NT2/D1 (cell line): ENCODE measurements around the gene LPA.
"Not testable (repeated sequence)": the region's sequence is repeated elsewhere in the genome, so short reads cannot be mapped to it uniquely, and the experiment has no call there.

Experiments
- DNase-seq: peaks from one replicate; pipeline ENCODE4 v3.0.0-alpha.2; 2011; ENCODE audit warnings: low read depth, low spot score
- H3K27me3 ChIP-seq: 2 replicates; pipeline ENCODE4 v1.6.0; 2011; ENCODE audit warnings: mild to moderate bottlenecking; ENCODE audit not compliant: insufficient read length, insufficient read depth
- H3K36me3 ChIP-seq: 2 replicates; pipeline ENCODE4 v1.6.1; 2011; ENCODE audit warnings: mild to moderate bottlenecking, low read length, mixed read lengths; ENCODE audit not compliant: insufficient read depth, insufficient read length
- H3K4me1 ChIP-seq: 2 replicates; pipeline ENCODE4 v1.5.1; 2011; ENCODE audit not compliant: insufficient read depth, insufficient read length
- H3K4me3 ChIP-seq: 2 replicates; pipeline ENCODE4 v1.5.1; 2011; ENCODE audit warnings: low read depth; ENCODE audit not compliant: insufficient read length
- H3K9ac ChIP-seq: 2 replicates; pipeline ENCODE4 v1.6.0; 2011; ENCODE audit warnings: low read depth; ENCODE audit not compliant: insufficient read length
- H3K9me3 ChIP-seq: 2 replicates; pipeline ENCODE4 v1.5.1; 2011; ENCODE audit warnings: mild to moderate bottlenecking, low read length; ENCODE audit not compliant: insufficient read depth
- SUZ12 ChIP-seq: IDR thresholded peaks from 2 replicates; pipeline ENCODE4 v1.6.1; 2011; ENCODE audit not compliant: insufficient read length, insufficient read depth; ENCODE audit errors: extremely low read depth
- YY1 ChIP-seq: IDR thresholded peaks from 2 replicates; pipeline ENCODE4 v1.6.1; 2011; ENCODE audit not compliant: insufficient read length, insufficient read depth
- ZNF274 ChIP-seq: IDR thresholded peaks from 2 replicates; pipeline ENCODE4 v1.6.1; 2011; ENCODE audit warnings: mild to moderate bottlenecking, low read depth, low read length

Gene LPA

DNA sequence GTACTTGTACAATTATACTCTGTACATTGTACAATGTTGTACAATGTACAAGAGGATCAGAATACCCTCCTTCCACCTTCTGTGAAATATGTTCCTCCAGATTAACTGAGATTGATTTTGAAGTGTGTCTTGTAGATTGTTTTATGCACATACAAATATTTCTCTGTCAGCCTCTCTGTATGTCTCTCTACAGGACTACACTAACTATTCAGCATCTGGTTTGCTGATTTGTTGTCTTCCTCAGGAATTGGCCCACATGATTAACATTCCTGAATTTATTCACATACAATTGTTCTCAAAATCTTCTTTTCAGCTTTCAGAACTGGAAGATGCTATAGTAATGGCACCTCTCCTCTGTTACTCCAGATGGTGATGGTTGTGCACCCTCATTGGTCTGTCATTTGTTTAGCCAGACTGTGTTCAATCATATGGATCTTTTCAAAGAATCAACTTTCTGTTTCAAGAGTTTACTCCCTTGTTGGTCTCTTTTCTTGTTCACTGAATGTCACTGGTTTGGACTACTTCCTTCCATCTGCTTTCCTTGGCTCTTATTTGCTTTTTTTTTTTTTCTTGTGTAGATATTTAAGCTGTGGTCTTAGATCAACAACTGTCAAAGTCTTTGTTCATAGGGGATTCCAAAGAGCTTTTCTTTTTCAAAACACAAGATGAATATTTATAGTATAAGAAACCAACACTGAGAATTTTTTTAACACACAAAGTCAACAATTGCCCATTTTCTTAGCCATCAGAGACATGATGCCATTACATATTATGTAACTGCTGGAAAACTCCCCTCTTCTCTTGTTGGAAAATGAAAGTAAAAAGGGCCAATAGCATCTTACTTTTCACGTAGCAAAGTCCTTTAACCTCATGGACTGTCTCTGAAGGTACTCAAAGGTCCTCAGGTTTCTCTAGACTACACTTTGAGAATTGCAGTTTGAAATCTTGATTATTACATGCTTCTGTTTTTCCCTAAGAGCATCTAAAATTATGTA lies 67.9 kb downstream of the LPA start:
- no peak for TF ChIP-seq SUZ12
- TF ChIP-seq ZNF274 = no peak
- no peak for TF ChIP-seq YY1
- H3K4me3 ChIP-seq = no peak overlapping the region
- H3K4me1 ChIP-seq = no peaks in the 10 kb centered on the region
- no peak for DNase-seq
- no peaks in the 10 kb centered on the region for H3K27me3 ChIP-seq
- no peaks in the 10 kb centered on the region for H3K36me3 ChIP-seq
- H3K9ac ChIP-seq = no peak overlapping the region
- H3K9me3 ChIP-seq = no peaks in the 10 kb centered on the region

GRCh38 chr6:160595297-160595696 lies 68.8 kb downstream of the LPA start:
- H3K9me3 ChIP-seq = not testable (repeated sequence)

DNA sequence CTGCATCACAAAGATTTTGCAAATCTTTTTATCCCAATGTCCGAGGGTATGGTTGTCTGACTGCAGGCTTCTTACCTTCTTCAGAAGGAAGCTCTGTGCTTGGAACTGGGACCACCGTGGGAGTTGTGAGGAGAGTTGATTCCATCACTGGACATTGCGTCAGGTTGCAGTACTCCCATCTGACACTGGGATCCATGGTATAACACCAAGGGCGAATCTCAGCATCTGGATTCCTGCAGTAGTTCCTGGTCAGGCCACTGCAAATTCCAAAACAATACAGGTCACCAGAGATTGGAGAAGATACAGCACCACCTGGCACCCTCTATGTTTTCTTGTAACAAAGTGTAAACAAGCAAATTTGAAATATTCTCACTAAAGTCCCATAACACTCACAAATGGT lies 77.7 kb downstream of the LPA start:
- H3K9ac ChIP-seq = no peak overlapping the region

More at GRCh38 chr6:160595297-160595696, 68.8 kb downstream of the LPA start:
- H3K9ac ChIP-seq, H3K27me3 ChIP-seq, H3K4me1 ChIP-seq, DNase-seq, H3K4me3 ChIP-seq, H3K36me3 ChIP-seq: not testable (repeated sequence)

GRCh38 chr6:160583794-160584193 lies 80.3 kb downstream of the LPA start:
- no peak overlapping the region for H3K4me3 ChIP-seq
- no peak for DNase-seq
- no peak overlapping the region for H3K9ac ChIP-seq
- no peaks in the 10 kb centered on the region for H3K36me3 ChIP-seq
- TF ChIP-seq ZNF274 (no peak), SUZ12 (no peak), YY1 (no peak)
- no peaks in the 10 kb centered on the region for H3K27me3 ChIP-seq
- no peaks in the 10 kb centered on the region for H3K9me3 ChIP-seq
- no peaks in the 10 kb centered on the region for H3K4me1 ChIP-seq

More for the DNA sequence above, 77.7 kb downstream of the LPA start:
- DNase-seq = no peak
- TF ChIP-seq YY1 = no peak
- no peak for TF ChIP-seq ZNF274
- TF ChIP-seq SUZ12 = no peak
- Histone ChIP-seq H3K4me1 (no peaks in the 10 kb centered on the region), H3K4me3 (no peak overlapping the region), H3K9me3 (no peaks in the 10 kb centered on the region), H3K27me3 (no peaks in the 10 kb centered on the region), H3K36me3 (no peaks in the 10 kb centered on the region)

GRCh38 chr6:160581406-160581805 lies 82.7 kb downstream of the LPA start:
- Histone ChIP-seq H3K9ac (no peak overlapping the region), H3K4me3 (no peak overlapping the region), H3K36me3 (no peaks in the 10 kb centered on the region), H3K4me1 (no peaks in the 10 kb centered on the region), H3K9me3 (no peaks in the 10 kb centered on the region), H3K27me3 (no peaks in the 10 kb centered on the region)
- TF ChIP-seq ZNF274 (no peak), SUZ12 (no peak), YY1 (no peak)
- no peak for DNase-seq

- not testable (repeated sequence) for H3K27me3 ChIP-seq, H3K9ac ChIP-seq, H3K9me3 ChIP-seq, DNase-seq, H3K4me3 ChIP-seq, H3K4me1 ChIP-seq, H3K36me3 ChIP-seq
These were observed 85.6 kb downstream of the LPA start for GRCh38 chr6:160578515-160578914.

DNA sequence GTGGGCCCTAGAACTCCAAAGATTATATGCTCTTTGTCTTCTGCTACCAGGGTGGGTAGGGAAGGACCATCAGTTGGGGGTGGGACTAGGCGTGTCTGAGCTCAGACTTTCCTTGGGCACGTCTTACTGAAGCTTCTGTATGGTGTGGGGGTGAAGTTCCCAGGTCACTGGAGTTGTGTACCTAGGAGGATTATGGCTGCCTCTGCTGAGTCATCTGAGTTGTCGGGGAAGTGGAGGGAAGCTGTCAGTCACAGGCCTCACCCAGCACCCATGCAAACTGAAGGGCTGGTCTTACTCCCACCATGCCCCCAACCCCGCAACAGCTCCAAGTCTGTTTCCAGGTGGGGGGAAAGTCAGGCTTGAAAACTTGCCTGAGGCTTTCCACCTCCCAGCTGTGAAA lies 90.1 kb downstream of the LPA start:
- H3K36me3 ChIP-seq = no peaks in the 10 kb centered on the region
- TF ChIP-seq YY1 = no peak
- no peak for TF ChIP-seq SUZ12
- no peak for TF ChIP-seq ZNF274

DNA sequence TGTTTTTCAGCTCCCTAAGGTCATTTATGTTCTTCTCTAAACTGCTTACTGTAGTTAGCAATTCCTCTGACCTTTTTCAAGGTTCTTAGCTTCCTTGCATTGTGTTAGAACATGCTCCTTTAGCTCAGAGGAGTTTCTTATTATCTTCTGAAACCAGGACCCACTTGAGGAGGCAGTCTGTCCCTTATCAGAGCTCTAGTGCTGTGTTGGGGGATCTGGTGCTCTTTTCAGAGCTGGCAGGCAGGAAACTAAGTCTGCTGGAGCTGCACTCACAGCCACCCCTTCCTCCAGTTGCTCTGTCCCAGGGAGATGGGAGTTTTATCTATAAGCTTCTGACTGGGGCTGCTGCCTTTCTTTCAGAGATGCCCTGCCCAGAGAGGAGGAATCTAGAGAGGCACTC lies 92.9 kb downstream of the LPA start:
- not testable (repeated sequence) for H3K9me3 ChIP-seq, DNase-seq, H3K36me3 ChIP-seq, H3K4me3 ChIP-seq, H3K27me3 ChIP-seq, H3K4me1 ChIP-seq, H3K9ac ChIP-seq

More for the DNA sequence above, 90.1 kb downstream of the LPA start:
- Histone ChIP-seq H3K4me1 (peaks cover 1% of the 10 kb centered on the region), H3K9me3 (no peaks in the 10 kb centered on the region; the same call in 1 of the 2 replicates), H3K4me3 (no peak overlapping the region), H3K9ac (no peak overlapping the region), H3K27me3 (no peaks in the 10 kb centered on the region)
- no peak for DNase-seq
